ENCODE results near the gene COASY. TPM values are rescaled to one million over a fixed set of nuclear protein-coding genes. Genes with fewer than 3 reads are reported as not detected.

COASY gene
- total and polyA plus RNA-seq, 10 donors: 32.5 to 104 (median 66.5) TPM

DNA sequence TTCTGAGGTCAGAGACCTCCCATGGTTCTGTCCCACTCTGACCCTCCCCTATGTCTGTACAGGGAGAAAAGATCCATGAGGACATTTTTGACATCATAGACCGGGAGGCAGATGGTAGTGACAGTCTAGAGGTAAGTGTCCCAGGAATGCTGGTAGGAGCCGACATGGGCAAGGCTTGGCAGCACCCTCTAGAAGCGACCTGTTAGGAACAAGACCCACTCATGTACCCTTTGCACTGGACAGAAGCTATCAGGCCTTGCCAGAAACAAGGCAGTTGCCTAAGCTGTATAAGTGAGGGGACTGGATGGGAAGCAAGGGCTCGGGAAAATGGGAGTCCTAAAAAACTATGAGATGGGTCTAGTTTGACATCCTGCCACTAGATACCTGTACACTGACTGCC lies 50.1 kb downstream of the COASY start:
- H3K9me3 ChIP-seq: no peaks in the 10 kb centered on the region
- H3K4me1 ChIP-seq: peaks cover 11 to 34% (median 22%) of the 10 kb centered on the region in 6 donors
- H3K36me3 ChIP-seq: peaks cover 0 to 49% (median 44%) of the 10 kb centered on the region in 6 donors
- no peak overlapping the region for H3K4me3 ChIP-seq
- no peak overlapping the region for H3K27ac ChIP-seq
- WGBS, 5 donors: 94 to 100% (median 98%) methylated on average over 4 of the region's 4 CpGs
- no peak for TF ChIP-seq POLR2A (IDR thresholded peaks at IDR 0.05)
- TF ChIP-seq POLR2AphosphoS5 (IDR thresholded peaks at IDR 0.05): no peak
- TF ChIP-seq, protein P1, sequence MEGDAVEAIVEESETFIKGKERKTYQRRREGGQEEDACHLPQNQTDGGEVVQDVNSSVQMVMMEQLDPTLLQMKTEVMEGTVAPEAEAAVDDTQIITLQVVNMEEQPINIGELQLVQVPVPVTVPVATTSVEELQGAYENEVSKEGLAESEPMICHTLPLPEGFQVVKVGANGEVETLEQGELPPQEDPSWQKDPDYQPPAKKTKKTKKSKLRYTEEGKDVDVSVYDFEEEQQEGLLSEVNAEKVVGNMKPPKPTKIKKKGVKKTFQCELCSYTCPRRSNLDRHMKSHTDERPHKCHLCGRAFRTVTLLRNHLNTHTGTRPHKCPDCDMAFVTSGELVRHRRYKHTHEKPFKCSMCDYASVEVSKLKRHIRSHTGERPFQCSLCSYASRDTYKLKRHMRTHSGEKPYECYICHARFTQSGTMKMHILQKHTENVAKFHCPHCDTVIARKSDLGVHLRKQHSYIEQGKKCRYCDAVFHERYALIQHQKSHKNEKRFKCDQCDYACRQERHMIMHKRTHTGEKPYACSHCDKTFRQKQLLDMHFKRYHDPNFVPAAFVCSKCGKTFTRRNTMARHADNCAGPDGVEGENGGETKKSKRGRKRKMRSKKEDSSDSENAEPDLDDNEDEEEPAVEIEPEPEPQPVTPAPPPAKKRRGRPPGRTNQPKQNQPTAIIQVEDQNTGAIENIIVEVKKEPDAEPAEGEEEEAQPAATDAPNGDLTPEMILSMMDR (IDR thresholded peaks at IDR 0.05 in 8 of 11, conservative IDR thresholded peaks at IDR 0.05 in 3 of 11): no peak
- intact Hi-C loops (cut with DNase I; ENCODE audit: low total_unique reads): no loop called here
- no peaks in the 10 kb centered on the region for H3K27me3 ChIP-seq (replicated peaks in 1 of 7)
- DNase-seq: no peak

DNA sequence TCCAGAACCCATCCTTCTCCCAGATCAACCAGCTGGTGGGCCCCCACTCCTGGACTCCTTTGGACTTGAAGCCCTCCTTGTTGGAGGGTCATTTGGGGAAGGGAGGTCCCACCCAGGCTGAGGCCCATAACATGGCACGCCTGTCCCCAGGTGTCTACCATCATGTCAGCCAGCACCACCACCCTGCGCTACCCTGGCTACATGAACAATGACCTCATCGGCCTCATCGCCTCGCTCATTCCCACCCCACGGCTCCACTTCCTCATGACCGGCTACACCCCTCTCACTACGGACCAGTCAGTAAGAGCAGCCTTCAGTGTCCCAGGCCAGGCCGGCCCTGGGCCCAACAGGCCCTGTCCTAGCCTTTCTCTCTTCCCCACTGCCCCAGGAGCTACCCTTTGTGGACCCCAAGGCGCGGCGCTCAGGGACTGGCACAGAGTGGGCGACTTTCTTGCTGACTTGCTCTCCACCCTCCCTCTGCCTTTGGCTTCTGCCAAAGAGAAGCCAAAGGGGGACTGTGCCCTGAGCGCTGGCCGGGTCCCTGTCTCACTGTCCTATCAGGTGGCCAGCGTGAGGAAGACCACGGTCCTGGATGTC lies 51.8 kb downstream of the COASY start:
- intact Hi-C loops (cut with DNase I; ENCODE audit: low total_unique reads): no loop called here
- H3K4me1 ChIP-seq: peaks cover 4 to 27% (median 14%) of the 10 kb centered on the region in 6 donors
- TF ChIP-seq POLR2AphosphoS5 (IDR thresholded peaks at IDR 0.05) (no peak), POLR2A (IDR thresholded peaks at IDR 0.05) (no peak)
- TF ChIP-seq, protein P1 (IDR thresholded peaks at IDR 0.05 in 8 of 11, conservative IDR thresholded peaks at IDR 0.05 in 3 of 11): no peak
- 94 to 99% (median 96%) methylated on average over 13 to 17 of the region's 17 CpGs for WGBS, 5 donors
- H3K36me3 ChIP-seq: peaks cover 0 to 49% (median 44%) of the 10 kb centered on the region in 6 donors
- no peak for DNase-seq
- no peak overlapping the region for H3K4me3 ChIP-seq
- no peak overlapping the region for H3K27ac ChIP-seq
- no peaks in the 10 kb centered on the region for H3K9me3 ChIP-seq
- H3K27me3 ChIP-seq (replicated peaks in 1 of 7): no peaks in the 10 kb centered on the region

Small RNA genes within 50 kb of the gene (microRNA-seq; reads per million reads assigned to microRNA genes)
- gene MIR5010: 6.2 to 10.5 (median 9.8) reads per million in 3 donors

Other genes starting within 250 kb of the COASY start
- 100 to 1,000 TPM; 229 to 326 (median 266) TPM for gene STAT3, start 173.7 kb upstream of the COASY start, total RNA-seq
- 10 to 100 TPM; 18.3 to 49.8 (median 24.1) TPM for gene STAT3, start 173.7 kb upstream of the COASY start, polyA plus RNA-seq
- 100 to 1,000 TPM; 129 to 224 (median 150) TPM for gene CAVIN1, start 138.9 kb upstream of the COASY start, total RNA-seq
- 100 to 1,000 TPM in 1 of 3 donors, 10 to 100 TPM in 2; 25.3 to 129 (median 34.7) TPM for gene CAVIN1, start 138.9 kb upstream of the COASY start, polyA plus RNA-seq
- gene ATP6V0A1, start 103.3 kb upstream of the COASY start, total RNA-seq: 100 to 1,000 TPM in 5 of 7 donors, 10 to 100 TPM in 2; 87.4 to 140 (median 126) TPM
- gene ATP6V0A1, start 103.3 kb upstream of the COASY start, polyA plus RNA-seq: 10 to 100 TPM; 23.0 to 74.0 (median 50.7) TPM
- 10 to 100 TPM; 32.5 to 61.0 (median 48.9) TPM for gene NAGLU, start 25.9 kb upstream of the COASY start, total RNA-seq
- 10 to 100 TPM; 27.3 to 55.2 (median 49.8) TPM for gene NAGLU, start 25.9 kb upstream of the COASY start, polyA plus RNA-seq
- 1 to 10 TPM in 2 of 7 donors, under 1 TPM in 5; 0.54 to 1.6 (median 0.79) TPM for gene HSD17B1, start 9.2 kb upstream of the COASY start, total RNA-seq
- 1 to 10 TPM; 2.9 to 5.5 (median 3.5) TPM for gene HSD17B1, start 9.2 kb upstream of the COASY start, polyA plus RNA-seq
- 10 to 100 TPM; 43.0 to 64.4 (median 55.8) TPM for gene MLX, start 5.0 kb downstream of the COASY start, total RNA-seq
- 10 to 100 TPM; 33.0 to 39.1 (median 33.2) TPM for gene MLX, start 5.0 kb downstream of the COASY start, polyA plus RNA-seq
- 1 to 10 TPM; 1.9 to 5.6 (median 3.4) TPM for gene PSMC3IP, start 15.6 kb downstream of the COASY start, total RNA-seq
- 1 to 10 TPM; 3.6 to 4.3 (median 4.0) TPM for gene PSMC3IP, start 15.6 kb downstream of the COASY start, polyA plus RNA-seq
- 10 to 100 TPM; 65.8 to 87.5 (median 80.5) TPM for gene RETREG3, start 47.2 kb downstream of the COASY start, total RNA-seq
- 10 to 100 TPM; 20.3 to 30.9 (median 30.3) TPM for gene RETREG3, start 47.2 kb downstream of the COASY start, polyA plus RNA-seq
- 10 to 100 TPM; 20.4 to 33.8 (median 26.3) TPM for gene TUBG1, start 47.5 kb downstream of the COASY start, total RNA-seq
- gene TUBG1, start 47.5 kb downstream of the COASY start, polyA plus RNA-seq: 10 to 100 TPM in 2 of 3 donors, 1 to 10 TPM in 1; 9.5 to 19.4 (median 16.9) TPM
- gene TUBG2, start 97.1 kb downstream of the COASY start, total RNA-seq: 10 to 100 TPM; 13.8 to 24.9 (median 16.6) TPM
- gene TUBG2, start 97.1 kb downstream of the COASY start, polyA plus RNA-seq: 10 to 100 TPM in 1 of 3 donors, 1 to 10 TPM in 2; 4.9 to 12.5 (median 8.4) TPM
- gene PLEKHH3, start 114.8 kb downstream of the COASY start, total RNA-seq: 10 to 100 TPM; 10.8 to 19.5 (median 14.6) TPM
- gene PLEKHH3, start 114.8 kb downstream of the COASY start, polyA plus RNA-seq: 10 to 100 TPM in 2 of 3 donors, 1 to 10 TPM in 1; 9.4 to 16.0 (median 13.1) TPM
- 1 to 10 TPM in 5 of 7 donors, under 1 TPM in 2; 0.51 to 4.7 (median 2.0) TPM for gene CCR10, start 119.7 kb downstream of the COASY start, total RNA-seq
- 1 to 10 TPM in 1 of 3 donors, under 1 TPM in 2; 0.71 to 1.1 (median 0.76) TPM for gene CCR10, start 119.7 kb downstream of the COASY start, polyA plus RNA-seq
- gene CNTNAP1, start 120.4 kb downstream of the COASY start, total RNA-seq: 10 to 100 TPM in 3 of 7 donors, 1 to 10 TPM in 4; 3.9 to 11.2 (median 7.5) TPM
- 1 to 10 TPM; 1.1 to 3.1 (median 1.6) TPM for gene CNTNAP1, start 120.4 kb downstream of the COASY start, polyA plus RNA-seq
- gene EZH1, start 182.9 kb downstream of the COASY start, total RNA-seq: 100 to 1,000 TPM in 1 of 7 donors, 10 to 100 TPM in 6; 62.3 to 104 (median 75.5) TPM
- gene EZH1, start 182.9 kb downstream of the COASY start, polyA plus RNA-seq: 10 to 100 TPM; 24.1 to 27.9 (median 27.1) TPM
- 10 to 100 TPM in 6 of 7 donors, 1 to 10 TPM in 1; 9.7 to 34.3 (median 27.0) TPM for gene RAMP2, start 199.1 kb downstream of the COASY start, total RNA-seq
- gene RAMP2, start 199.1 kb downstream of the COASY start, polyA plus RNA-seq: 10 to 100 TPM; 21.5 to 51.7 (median 36.0) TPM
- 10 to 100 TPM; 29.6 to 41.1 (median 34.5) TPM for gene VPS25, start 211.3 kb downstream of the COASY start, total RNA-seq
- 10 to 100 TPM; 31.0 to 47.7 (median 41.4) TPM for gene VPS25, start 211.3 kb downstream of the COASY start, polyA plus RNA-seq
- under 1 TPM in 3 of 7 donors, not detected in 4; 0.10 to 0.52 (median 0.41) TPM for gene WNK4, start 218.5 kb downstream of the COASY start, total RNA-seq
- under 1 TPM in 2 of 3 donors, not detected in 1; 0.04 to 0.06 TPM for gene WNK4, start 218.5 kb downstream of the COASY start, polyA plus RNA-seq
- gene COA3, start 236.6 kb downstream of the COASY start, total RNA-seq: 10 to 100 TPM; 30.0 to 62.0 (median 39.0) TPM
- gene COA3, start 236.6 kb downstream of the COASY start, polyA plus RNA-seq: 100 to 1,000 TPM in 1 of 3 donors, 10 to 100 TPM in 2; 65.6 to 126 (median 97.1) TPM
- not detected for gene CNTD1, start 236.7 kb downstream of the COASY start, total RNA-seq
- under 1 TPM; 0.17 to 0.26 (median 0.24) TPM for gene CNTD1, start 236.7 kb downstream of the COASY start, polyA plus RNA-seq

All from spleen (tissue), 11 donors.